OCI-LY7 (cell line): ENCODE results near the gene MCM9. TPM values are rescaled to one million over a fixed set of nuclear protein-coding genes. Genes with fewer than 3 reads are reported as not detected.

Experiments
- BruUV-seq: library from RNA; stranded (reverse); fragments of 400-500 nt; replicated peaks from 2 replicates; lab custom pipeline; 2021; lab: Mats Ljungman, UMichigan
- CTCF ChIA-PET: fragments of 300-600 bp; sonication (Branson Sonifier 250); formaldehyde crosslinking; loops from one replicate; lab custom pipeline; 2022; ENCODE audit warnings: antibody characterized with exemption; ENCODE audit not compliant: unreplicated experiment; lab: Charles Lee
- POLR2A ChIA-PET: fragments of 300-600 bp; sonication (Branson Sonifier 250); formaldehyde crosslinking; loops from one replicate; lab custom pipeline; 2022; ENCODE audit warnings: antibody characterized with exemption; lab: Charles Lee
- DNase-seq: peaks from one replicate; pipeline ENCODE4 v3.0.0-alpha.2; 2015; ENCODE audit warnings: low spot score
- H2AFZ ChIP-seq: fragments of 200-600 bp; sonication (generic), shearing (Covaris generic); 2 replicates; pipeline ENCODE4 v1.6.1; 2014; ENCODE audit warnings: mild to moderate bottlenecking, antibody characterized with exemption, low read length, moderate library complexity
- H3K27ac ChIP-seq: fragments of 200-600 bp; sonication (generic); 2 replicates; pipeline ENCODE4 v1.5.1; 2014; ENCODE audit warnings: mixed run types, low read depth, mild to moderate bottlenecking, moderate library complexity, low read length, inconsistent platforms; ENCODE audit not compliant: poor library complexity, severe bottlenecking
- H3K36me3 ChIP-seq: fragments of 200-600 bp; sonication (generic); 2 replicates; pipeline ENCODE4 v1.6.1; 2014; ENCODE audit warnings: mild to moderate bottlenecking, antibody characterized with exemption, low read length, moderate library complexity, mixed read lengths; ENCODE audit not compliant: insufficient read depth
- H3K4me1 ChIP-seq: fragments of 200-600 bp; sonication (generic); 2 replicates; pipeline ENCODE4 v1.5.1; 2014; ENCODE audit warnings: mild to moderate bottlenecking, low read length; ENCODE audit not compliant: insufficient read depth, poor library complexity, severe bottlenecking
- H3K4me2 ChIP-seq: fragments of 200-600 bp; sonication (generic); 2 replicates; pipeline ENCODE4 v1.6.1; 2014; ENCODE audit warnings: mild to moderate bottlenecking, low read length
- H3K4me3 ChIP-seq: fragments of 200-600 bp; sonication (generic); 2 replicates; pipeline ENCODE4 v1.5.1; 2014; ENCODE audit warnings: mild to moderate bottlenecking, low read depth, low read length; ENCODE audit not compliant: poor library complexity, severe bottlenecking
- H3K79me2 ChIP-seq: fragments of 200-600 bp; sonication (generic); 2 replicates; pipeline ENCODE4 v1.6.1; 2016; ENCODE audit warnings: low read depth, mild to moderate bottlenecking, low read length, moderate library complexity, mixed read lengths; ENCODE audit not compliant: insufficient read depth
- H3K9me2 ChIP-seq: fragments of 200-600 bp; sonication (generic); 2 replicates; pipeline ENCODE4 v1.6.1; 2016; ENCODE audit warnings: mild to moderate bottlenecking, low read length, mixed read lengths; ENCODE audit not compliant: insufficient read depth
- H3K9me3 ChIP-seq: fragments of 200-600 bp; sonication (generic); 2 replicates; pipeline ENCODE4 v1.6.1; 2014; ENCODE audit warnings: mild to moderate bottlenecking, mixed run types, low read length, mixed read lengths
- H4K20me1 ChIP-seq: fragments of 200-600 bp; sonication (generic); 2 replicates; pipeline ENCODE4 v1.6.1; 2014; ENCODE audit warnings: mild to moderate bottlenecking, antibody characterized with exemption, low read length, moderate library complexity, mixed read lengths; ENCODE audit not compliant: insufficient read depth
- EZH2phosphoT487 ChIP-seq: fragments of 200-600 bp; sonication (generic); IDR thresholded peaks from 2 replicates; pipeline ENCODE4 v1.6.1; 2018; ENCODE audit warnings: low read depth, borderline replicate concordance, mild to moderate bottlenecking, mixed run types, antibody characterized with exemption, low read length, moderate library complexity, mixed read lengths
- intact Hi-C: fragments of 100-400 bp; cut with micrococcal nuclease; formaldehyde crosslinking; loops from one replicate; pipeline ENCODE4 v1.10.0; 2022; ENCODE audit not compliant: unreplicated experiment
- total RNA-seq, 2 experiments: library from RNA; depleted of rRNA in 1 of 2; stranded (reverse); fragments of >200 nt in 1 of 2; shearing (Covaris generic) in 1 of 2; gene quantifications; 2 replicates each; pipeline ENCODE4 v1.2.3, GENCODE V29; 2014 to 2022
- TF ChIP-seq, protein P1 (sequence below): fragments of 200-600 bp; sonication (generic); conservative IDR thresholded peaks from 2 replicates; pipeline ENCODE4 v1.5.1; 2014; ENCODE audit warnings: mild to moderate bottlenecking, antibody characterized with exemption, low read length, moderate library complexity, mixed read lengths

The MCM9 gene
- total RNA-seq, 2 experiments from 2014 or later, result 17.4 to 18.8 TPM

DNA sequence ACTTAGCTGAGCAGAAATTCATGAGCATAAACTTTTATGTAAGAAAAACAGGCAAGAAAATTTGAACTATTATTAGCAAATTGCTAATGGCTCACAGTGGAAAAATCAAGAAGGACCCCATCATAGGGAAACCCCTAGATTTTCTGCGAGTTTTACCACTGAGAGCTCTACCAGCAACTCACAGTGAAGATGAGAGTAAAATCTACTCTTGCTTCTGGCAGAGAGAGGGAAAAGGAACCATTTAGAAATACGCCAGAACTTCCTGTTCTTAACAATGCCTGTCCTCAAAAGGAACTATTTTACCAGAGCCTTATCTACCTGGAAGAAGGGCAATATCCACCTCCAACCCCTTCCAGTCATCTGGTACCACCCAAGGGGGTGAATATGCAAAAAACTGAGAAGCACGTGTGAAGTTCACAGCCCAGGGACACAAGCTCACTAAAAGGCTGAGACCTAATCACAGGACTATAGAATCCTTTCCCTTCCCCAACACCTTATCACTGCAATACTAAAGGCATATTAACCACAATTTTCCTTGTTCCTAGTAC lies 75.4 kb downstream of the MCM9 start:
- POLR2A ChIA-PET, result interaction anchor here (1.0 kb wide), 1 partner anchor 23 kb away, joined by 3 read pairs; no protein-coding TSS in a partner anchor
- H3K79me2 ChIP-seq, result no peaks in the 10 kb centered on the region

GRCh38 chr6:118856301-118856700 lies 78.7 kb downstream of the MCM9 start:
- ChIA-PET POLR2A (interaction anchor here (0.7 kb wide), 1 partner anchor 198 kb away, joined by 3 read pairs; no protein-coding TSS in a partner anchor), CTCF (interaction anchor here (0.6 kb wide), 1 partner anchor 156 kb away, joined by 3 read pairs; no protein-coding TSS in a partner anchor)
- intact Hi-C loops, result no loop called here
- no peak for TF ChIP-seq EZH2phosphoT487
- TF ChIP-seq, protein P1, sequence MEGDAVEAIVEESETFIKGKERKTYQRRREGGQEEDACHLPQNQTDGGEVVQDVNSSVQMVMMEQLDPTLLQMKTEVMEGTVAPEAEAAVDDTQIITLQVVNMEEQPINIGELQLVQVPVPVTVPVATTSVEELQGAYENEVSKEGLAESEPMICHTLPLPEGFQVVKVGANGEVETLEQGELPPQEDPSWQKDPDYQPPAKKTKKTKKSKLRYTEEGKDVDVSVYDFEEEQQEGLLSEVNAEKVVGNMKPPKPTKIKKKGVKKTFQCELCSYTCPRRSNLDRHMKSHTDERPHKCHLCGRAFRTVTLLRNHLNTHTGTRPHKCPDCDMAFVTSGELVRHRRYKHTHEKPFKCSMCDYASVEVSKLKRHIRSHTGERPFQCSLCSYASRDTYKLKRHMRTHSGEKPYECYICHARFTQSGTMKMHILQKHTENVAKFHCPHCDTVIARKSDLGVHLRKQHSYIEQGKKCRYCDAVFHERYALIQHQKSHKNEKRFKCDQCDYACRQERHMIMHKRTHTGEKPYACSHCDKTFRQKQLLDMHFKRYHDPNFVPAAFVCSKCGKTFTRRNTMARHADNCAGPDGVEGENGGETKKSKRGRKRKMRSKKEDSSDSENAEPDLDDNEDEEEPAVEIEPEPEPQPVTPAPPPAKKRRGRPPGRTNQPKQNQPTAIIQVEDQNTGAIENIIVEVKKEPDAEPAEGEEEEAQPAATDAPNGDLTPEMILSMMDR, result no peak
- no peaks in the 10 kb centered on the region for H3K4me1 ChIP-seq
- no peak overlapping the region for H3K27ac ChIP-seq
- H3K4me2 ChIP-seq, result no peak overlapping the region
- H3K79me2 ChIP-seq, result no peaks in the 10 kb centered on the region
- H2AFZ ChIP-seq, result no peak overlapping the region
- H3K9me2 ChIP-seq, result no peaks in the 10 kb centered on the region
- H3K36me3 ChIP-seq, result no peaks in the 10 kb centered on the region; the same call in 1 of the 2 replicates
- DNase-seq, result no peak
- H3K4me3 ChIP-seq, result no peak overlapping the region
- no peaks in the 10 kb centered on the region for H4K20me1 ChIP-seq
- no peaks in the 10 kb centered on the region for H3K9me3 ChIP-seq
- no TSS peak for BruUV-seq

More for the DNA sequence above, 75.4 kb downstream of the MCM9 start:
- no peak overlapping the region for H3K4me2 ChIP-seq
- no peaks in the 10 kb centered on the region for H3K4me1 ChIP-seq
- H3K27ac ChIP-seq, result no peak overlapping the region
- no TSS peak for BruUV-seq
- H4K20me1 ChIP-seq, result no peaks in the 10 kb centered on the region
- CTCF ChIA-PET, result no interaction called here
- 0 out of 2 replicates have a peak, but pooled peaks cover 4% of the 10 kb centered on the region for H3K9me3 ChIP-seq
- TF ChIP-seq, protein P1, result no peak
- TF ChIP-seq EZH2phosphoT487, result no peak
- no peak overlapping the region for H2AFZ ChIP-seq
- no peaks in the 10 kb centered on the region for H3K9me2 ChIP-seq
- H3K36me3 ChIP-seq, result no peaks in the 10 kb centered on the region; the same call in 1 of the 2 replicates
- H3K4me3 ChIP-seq, result no peak overlapping the region
- intact Hi-C loops, result no loop called here
- no peak for DNase-seq

GRCh38 chr6:118853408-118853807 lies 81.6 kb downstream of the MCM9 start:
- ChIA-PET POLR2A (interaction anchor here (0.7 to 2.0 kb wide), 3 partner anchors 12 to 123 kb away, joined by 3 to 7 read pairs (median 3); no protein-coding TSS in a partner anchor), CTCF (no interaction called here)
- intact Hi-C loops, result no loop called here
- Histone ChIP-seq H2AFZ (no peak overlapping the region), H3K4me1 (no peaks in the 10 kb centered on the region), H3K27ac (no peak overlapping the region), H3K4me3 (no peak overlapping the region), H3K9me3 (no peaks in the 10 kb centered on the region), H3K36me3 (no peaks in the 10 kb centered on the region), H4K20me1 (no peaks in the 10 kb centered on the region), H3K79me2 (no peaks in the 10 kb centered on the region), H3K4me2 (no peak overlapping the region), H3K9me2 (no peaks in the 10 kb centered on the region)
- TF ChIP-seq, protein P1, result no peak
- no peak for TF ChIP-seq EZH2phosphoT487
- no TSS peak for BruUV-seq
- DNase-seq, result no peak
